TTC549 (cell line): ENCODE measurements around the gene PLEKHO2.

Experiments used
- FAIRE-seq: peaks from 2 replicates; lab custom pipeline; 2012; peaks lifted over from hg19 to GRCh38; lab: Jason Lieb, UNC

PLEKHO2 gene

DNA sequence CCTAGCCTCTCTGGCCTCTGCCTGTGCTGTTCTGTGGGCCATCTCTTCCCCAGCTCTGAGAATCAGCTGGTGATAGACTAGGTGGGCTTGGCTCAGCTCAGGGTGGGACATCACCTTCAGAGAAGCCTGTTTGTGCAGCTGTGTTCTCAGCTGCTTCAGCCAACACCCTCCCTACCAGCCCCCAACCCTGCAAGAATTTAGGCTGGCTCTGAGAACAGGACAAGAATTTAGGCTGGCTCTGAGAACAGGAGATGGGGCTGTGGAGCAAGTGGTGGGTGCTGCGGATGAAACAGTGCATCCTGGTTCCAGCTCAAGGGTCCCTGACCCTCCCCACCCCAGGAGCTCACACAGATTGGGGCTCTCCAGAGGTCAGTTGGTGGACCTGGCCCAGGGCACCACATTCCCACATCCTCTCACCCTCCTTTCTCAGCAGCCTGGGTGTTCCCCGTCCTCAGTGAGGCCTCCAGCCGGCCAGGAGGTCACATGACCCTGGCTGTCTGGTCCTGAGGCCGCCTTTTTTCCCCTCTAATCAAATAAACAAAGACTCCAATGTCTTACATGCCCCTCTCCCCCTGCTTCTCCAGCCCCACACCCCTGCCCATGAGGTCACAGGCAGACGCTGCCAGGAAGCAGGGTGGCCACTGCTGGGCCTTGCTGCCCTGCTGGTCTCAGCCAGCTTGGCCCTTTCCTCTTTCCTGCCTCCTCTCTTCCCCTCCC is 14.9 kb downstream of the PLEKHO2 start:
- FAIRE-seq: no peak

DNA sequence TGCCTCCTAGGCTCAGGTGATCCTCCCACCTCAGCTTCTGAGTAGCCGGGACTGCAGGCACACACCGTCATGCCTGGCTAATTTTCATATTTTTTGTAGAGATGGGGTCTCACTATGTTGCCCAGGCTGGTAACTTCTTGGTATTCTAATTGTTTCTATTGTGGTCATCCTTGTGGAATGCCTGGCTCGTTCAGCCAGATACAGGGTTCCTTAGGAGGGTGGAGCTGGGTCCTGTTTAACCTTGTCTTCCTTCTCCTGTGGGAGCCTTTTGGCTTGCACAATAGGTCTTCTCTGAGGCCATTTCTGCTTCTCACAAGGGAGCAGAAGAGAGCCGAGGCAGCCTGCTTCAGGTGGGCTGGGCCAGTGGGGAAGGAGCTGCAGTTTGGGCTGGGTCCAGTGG is 15.7 kb downstream of the PLEKHO2 start:
- FAIRE-seq: no peak

DNA sequence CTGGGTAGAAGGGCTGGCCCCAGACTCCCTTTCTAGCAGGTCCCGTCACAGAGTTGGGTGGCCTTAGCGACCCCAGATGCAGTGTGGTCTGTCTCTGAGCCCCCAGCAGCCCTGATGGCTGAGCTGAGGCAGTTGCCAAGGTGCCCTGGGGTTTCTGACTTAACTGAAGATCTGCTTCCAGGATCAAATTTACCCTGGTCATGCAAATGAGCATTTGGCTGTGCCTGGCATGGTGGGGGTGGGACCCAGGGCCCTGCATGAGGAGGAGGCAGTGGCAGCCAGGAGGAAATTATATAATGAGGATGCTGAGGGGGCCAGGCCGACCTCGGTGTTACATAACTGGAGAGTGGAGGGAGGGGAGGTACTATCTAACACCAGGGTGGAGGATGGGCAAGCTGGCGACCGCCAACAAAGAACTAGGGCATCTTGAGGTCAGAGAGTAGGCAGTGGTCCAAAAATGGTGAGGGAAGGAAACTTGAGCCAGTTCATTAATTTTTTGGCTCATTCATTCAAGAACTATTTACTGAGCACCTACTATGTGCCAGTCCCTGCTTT is 16.4 kb downstream of the PLEKHO2 start:
- no peak for FAIRE-seq

GRCh38 chr15:64859226-64859625 is 17.5 kb downstream of the PLEKHO2 start:
- no peak for FAIRE-seq

DNA sequence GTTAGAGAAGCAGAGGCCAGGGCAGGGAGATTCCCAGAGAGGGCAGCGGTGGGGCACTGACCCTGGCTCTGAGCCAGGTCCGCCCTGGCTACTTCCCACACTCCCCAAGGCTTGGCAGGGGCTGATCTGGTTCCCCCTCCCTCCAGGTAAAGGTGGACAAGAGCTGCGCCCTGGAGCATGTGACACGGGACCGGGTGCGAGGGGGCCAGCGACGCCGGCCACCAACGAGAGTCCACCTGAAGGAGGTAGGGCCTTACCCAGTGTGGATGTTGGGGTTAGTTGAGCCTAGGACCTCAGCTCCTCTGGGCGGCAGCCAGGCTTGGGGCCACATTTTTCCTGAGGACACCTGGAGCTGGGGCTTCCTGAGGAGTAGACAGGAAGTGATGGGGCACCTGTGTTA is 19.6 kb downstream of the PLEKHO2 start:
- FAIRE-seq: no peak

GRCh38 chr15:64861960-64862359 is 20.2 kb downstream of the PLEKHO2 start:
- FAIRE-seq: no peak

GRCh38 chr15:64862408-64862807 is 20.7 kb downstream of the PLEKHO2 start:
- FAIRE-seq: no peak

DNA sequence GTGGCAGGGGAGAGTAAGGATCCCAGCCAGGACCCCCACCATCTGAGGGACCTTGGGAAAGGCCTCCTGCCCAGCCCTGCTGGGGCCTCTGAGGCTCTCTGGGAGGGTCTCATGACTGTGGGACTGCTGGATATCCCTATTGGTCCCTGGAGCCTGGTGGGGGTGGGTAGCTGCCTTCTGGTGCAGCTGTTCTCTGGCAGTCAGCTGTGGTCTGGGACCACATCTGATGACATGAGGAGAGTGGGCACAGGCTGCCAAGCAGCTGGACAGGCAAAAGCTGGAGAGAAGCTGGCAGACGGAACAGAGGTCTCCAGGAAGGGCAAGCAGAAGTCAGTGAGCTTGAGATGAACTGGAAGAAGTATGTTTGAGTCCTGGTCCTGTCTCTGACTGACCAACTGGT is 22.4 kb downstream of the PLEKHO2 start:
- no peak for FAIRE-seq

- FAIRE-seq: no peak
Measured at GRCh38 chr15:64865126-64865997, 23.6 kb downstream of the PLEKHO2 start.

GRCh38 chr15:64865998-64866520 is 24.3 kb downstream of the PLEKHO2 start:
- no peak for FAIRE-seq

- FAIRE-seq: no peak
Measured at GRCh38 chr15:64869501-64869900, 27.8 kb downstream of the PLEKHO2 start.

DNA sequence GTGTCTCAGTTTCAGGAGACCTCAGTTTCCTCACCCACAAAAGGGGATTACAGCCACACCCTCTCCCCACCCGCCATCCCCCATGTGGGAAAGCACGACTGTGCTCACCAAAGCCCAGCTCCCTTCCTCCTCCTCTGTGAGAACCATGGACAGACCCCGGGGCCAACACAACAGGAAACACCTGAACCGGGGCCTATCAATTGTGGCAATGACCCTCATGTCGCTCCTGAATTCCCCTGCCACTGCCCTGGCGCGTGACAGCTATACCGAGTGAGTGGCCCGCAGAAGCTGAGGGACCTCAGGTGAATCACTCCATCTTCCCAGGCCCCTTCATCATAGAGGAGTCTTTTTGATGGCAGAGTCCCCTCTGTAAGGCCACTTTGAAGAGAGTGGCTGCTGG is 28.6 kb downstream of the PLEKHO2 start:
- no peak for FAIRE-seq

DNA sequence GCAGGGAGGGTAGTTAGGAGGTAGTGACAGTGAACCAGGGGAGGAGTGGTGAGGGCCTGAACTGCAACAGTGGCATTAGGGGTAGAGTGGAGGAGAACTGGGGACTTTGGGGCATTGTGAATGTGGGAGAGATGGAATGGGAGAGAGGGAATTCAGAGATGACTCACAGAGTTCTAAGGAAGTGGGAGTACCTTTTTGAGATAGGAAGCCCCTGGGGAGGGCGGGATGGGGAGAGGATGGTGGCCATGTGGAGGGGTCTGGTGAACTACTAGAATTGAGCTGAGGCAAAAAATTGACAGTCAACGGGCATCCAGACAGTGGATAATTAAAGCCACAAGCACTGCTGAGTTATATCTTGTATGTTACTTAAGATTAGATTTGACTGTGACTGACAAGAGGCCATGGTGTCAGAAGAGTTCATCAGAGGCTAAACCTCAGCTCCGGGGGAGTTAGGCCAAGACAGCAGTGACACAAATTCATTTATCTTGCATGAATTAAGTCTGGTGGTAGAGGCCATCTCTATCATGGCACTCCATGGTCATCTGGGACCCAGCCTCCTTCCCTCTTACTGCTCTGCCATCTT is 34.0 kb downstream of the PLEKHO2 start:
- FAIRE-seq: no peak

- no peak for FAIRE-seq
Measured at GRCh38 chr15:64877435-64877834, 35.7 kb downstream of the PLEKHO2 start.

GRCh38 chr15:64878705-64879104 is 37.0 kb downstream of the PLEKHO2 start:
- FAIRE-seq: no peak

GRCh38 chr15:64883100-64883581 is 41.4 kb downstream of the PLEKHO2 start:
- no peak for FAIRE-seq

GRCh38 chr15:64883997-64884511 is 42.3 kb downstream of the PLEKHO2 start:
- FAIRE-seq: no peak

GRCh38 chr15:64884679-64885078 is 43.0 kb downstream of the PLEKHO2 start:
- no peak for FAIRE-seq

DNA sequence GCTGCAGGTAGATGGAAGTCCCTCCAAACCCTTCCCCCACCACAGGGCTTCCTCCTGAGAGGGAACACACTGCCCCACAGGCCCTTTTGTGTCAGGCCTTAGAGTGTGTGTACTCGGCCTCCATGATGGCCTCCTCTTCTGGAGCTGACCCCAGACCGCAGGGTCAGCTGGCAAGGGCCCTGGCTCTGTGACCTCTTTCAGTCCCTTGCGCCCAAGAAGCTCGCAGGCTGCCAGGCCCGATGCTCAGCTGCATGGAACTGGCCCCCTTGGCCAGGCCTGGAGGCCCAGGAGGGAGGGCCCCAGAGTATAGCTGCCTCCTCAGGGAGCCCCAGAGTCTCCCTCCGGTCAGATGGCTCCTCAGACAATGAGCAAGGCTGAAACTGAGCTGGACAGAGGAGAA is 46.6 kb downstream of the PLEKHO2 start:
- no peak for FAIRE-seq

DNA sequence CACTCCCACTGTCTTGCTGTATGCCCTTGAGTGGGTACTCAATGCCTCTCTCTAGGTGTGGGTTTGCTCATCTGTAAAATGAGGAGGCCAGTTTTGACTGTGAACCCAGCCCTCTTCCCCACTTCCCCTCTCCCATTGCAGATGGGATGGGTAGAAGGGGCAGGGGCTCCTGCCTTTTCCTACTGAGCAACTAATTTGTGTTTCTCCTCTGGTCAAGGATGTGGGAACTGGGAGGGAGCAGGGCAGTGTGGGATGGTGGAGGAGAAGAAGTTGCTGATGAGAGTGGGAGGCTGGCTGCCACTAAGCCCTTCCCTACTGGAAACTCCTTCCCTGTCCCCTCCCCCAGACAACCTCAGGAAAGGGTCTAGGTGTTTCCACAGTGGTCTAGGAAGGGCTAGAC is 49.8 kb downstream of the PLEKHO2 start:
- FAIRE-seq: no peak

- no peak for FAIRE-seq
Measured at GRCh38 chr15:64892847-64893403, 51.2 kb downstream of the PLEKHO2 start.
